Psoas muscle (tissue), 8 donors: ENCODE data around the gene EPX. TPM values are rescaled to one million over a fixed set of nuclear protein-coding genes. Genes with fewer than 3 reads are reported as not detected.
A peak's percentile ranks its signal among the peaks of the same experiment; 100 is the strongest.

Source experiments
- ATAC-seq, 4 donors: fragments of 200-7000 bp; cut with Tn5 transposase; one replicate each; pipeline ENCODE4 v1.9.1; 2020; ENCODE audit warnings: moderate library complexity in 3 of 4, mild to moderate bottlenecking in 2 of 4
- DNase-seq, 2 donors: peaks; one replicate each; pipeline ENCODE4 v3.0.0-alpha.2; 2020
- H3K27ac ChIP-seq: fragments of 200-600 bp; one replicate; pipeline ENCODE4 v1.8.0; 2022
- H3K27me3 ChIP-seq, 3 donors: fragments of 200-600 bp in 1 of 3; one replicate each; pipeline versions ENCODE4 v1.6.1 to v1.8.0; 2013 to 2022; ENCODE audit warnings: low read length in 2 of 3, mild to moderate bottlenecking in 2 of 3, moderate library complexity in 1 of 3; ENCODE audit not compliant: insufficient read depth in 3 of 3
- H3K36me3 ChIP-seq, 2 donors: fragments of 200-600 bp in 1 of 2; one replicate each; pipeline versions ENCODE4 v1.6.1 to v1.8.0; 2013 to 2022; ENCODE audit warnings: low read depth in 1 of 2, mild to moderate bottlenecking in 1 of 2, moderate library complexity in 1 of 2; ENCODE audit not compliant: insufficient read depth in 1 of 2
- H3K4me1 ChIP-seq: fragments of 200-600 bp; one replicate; pipeline ENCODE4 v1.8.0; 2022
- H3K4me3 ChIP-seq: fragments of 200-600 bp; one replicate; pipeline ENCODE4 v1.8.0; 2022; ENCODE audit warnings: mild to moderate bottlenecking
- H3K9me3 ChIP-seq: fragments of 200-600 bp; one replicate; pipeline ENCODE4 v1.8.0; 2022
- CTCF ChIP-seq: fragments of 200-600 bp; IDR thresholded peaks from one replicate; pipeline ENCODE4 v1.8.0; 2022; ENCODE audit warnings: antibody characterized with exemption
- WGBS, 3 donors: extraction: QIAGEN DNeasy Blood & Tissue Kit; methylation state at CpG; one replicate each; pipeline versions ENCODE4 v1.1.6 to v1.1.7; 2013; 5-methylcytosine and 5-hydroxymethylcytosine counted together
- intact Hi-C, 2 donors: fragments of 100-400 bp; cut with DNase I; formaldehyde crosslinking; loops; one replicate each; pipeline versions ENCODE4 v1.11.0 to v1.14.2; 2022
- polyA plus RNA-seq, 3 donors: library from polyadenylated mRNA; stranded (reverse); fragments of 200-250 nt; gene quantifications; one replicate each; pipeline ENCODE4 v1.2.3, GENCODE V29; 2013
- total RNA-seq, 4 donors: library from RNA; stranded (reverse); fragmentation: NEBNext Ultra II Directional in 2 of 4; extraction: Animal tissue kit (Norgen Biotek cat#: 25700) in 2 of 4; gene quantifications; one replicate each; pipeline versions ENCODE4 v1.2.1 to v1.2.4, GENCODE V29; 2021 to 2023
- donor health status: healthy with polysubstance abuse.
- donor health status: DM: no; HTN: no; CAD: no; lungs with moderate emphysema.
- donor health status: Bipolar disorder and iron deficiency.
- donor health status: healthy.
- donor health status: DM: yes; HTN: yes; CAD: no.
- donor health status: DM: no; HTN: no; CAD: no.
- donor health status: DM: no; HTN: no; CAD: no.
- donor health status: DM: yes; HTN: yes; CAD: no.

EPX gene
- total and polyA plus RNA-seq, 7 donors = 0.12 TPM; not detected in 6

GRCh38 chr17:58215685-58216084 lies 23.2 kb downstream of the EPX start:
- H3K27ac ChIP-seq = no peak overlapping the region
- H3K27me3 ChIP-seq = no peaks in the 10 kb centered on the region
- intact Hi-C loops = loop anchor here in 1 of 2 donors (1.0 kb wide), 1 partner anchor 34 kb away; no protein-coding TSS in a partner anchor
- ATAC-seq = no peak
- DNase-seq = no peak
- no peak for TF ChIP-seq CTCF
- no peak overlapping the region for H3K4me3 ChIP-seq
- H3K4me1 ChIP-seq = no peaks in the 10 kb centered on the region
- H3K9me3 ChIP-seq = no peaks in the 10 kb centered on the region
- peaks cover 4 to 69% of the 10 kb centered on the region in 2 donors for H3K36me3 ChIP-seq

GRCh38 chr17:58217766-58218165 lies 25.2 kb downstream of the EPX start:
- TF ChIP-seq CTCF = no peak

GRCh38 chr17:58219007-58219788 lies 26.7 kb downstream of the EPX start, which contains the start of gene MKS1:
Gene MKS1, minus strand, starts transcription at chr17:58219255. Its CDS starts 25 bp downstream, at chr17:58219230.
- Histone ChIP-seq H3K9me3 (no peaks in the 10 kb centered on the region), H3K36me3 (peaks cover 0 to 33% of the 10 kb centered on the region in 2 donors), H3K4me3 (peak within 1 kb of the TSS; percentile 85), H3K27me3 (no peaks in the 10 kb centered on the region), H3K27ac (peak within 1 kb of the TSS; percentile 78), H3K4me1 (no peaks in the 10 kb centered on the region)
- ATAC-seq = peak; percentile 100
- peak; percentile 96 to 98 for DNase-seq
- 1 to 3% (median 1%) methylated on average over 47 to 56 of the region's 56 CpGs for WGBS, 3 donors
- TF ChIP-seq CTCF = peak; percentile 76
- intact Hi-C loops = no loop called here

More at GRCh38 chr17:58217766-58218165, 25.2 kb downstream of the EPX start:
- Histone ChIP-seq H3K27me3 (no peaks in the 10 kb centered on the region), H3K27ac (no peak overlapping the region), H3K9me3 (no peaks in the 10 kb centered on the region), H3K4me3 (no peak overlapping the region), H3K36me3 (peaks cover 3 to 48% of the 10 kb centered on the region in 2 donors), H3K4me1 (no peaks in the 10 kb centered on the region)
- WGBS, 3 donors = 78 to 96% (median 87%) methylated on average over 3 of the region's 3 CpGs
- intact Hi-C loops = no loop called here
- no peak for DNase-seq
- no peak for ATAC-seq

- DNase-seq = no peak
- H3K4me1 ChIP-seq = no peaks in the 10 kb centered on the region
- peaks cover 0 to 28% of the 10 kb centered on the region in 2 donors for H3K36me3 ChIP-seq
- ATAC-seq = no peak
- H3K9me3 ChIP-seq = no peaks in the 10 kb centered on the region
- H3K4me3 ChIP-seq = peak overlapping the region; percentile 85
- no peak for TF ChIP-seq CTCF
- peak overlapping the region; percentile 78 for H3K27ac ChIP-seq
- H3K27me3 ChIP-seq = no peaks in the 10 kb centered on the region
- 39 to 47% (median 40%) methylated on average over 7 of the region's 7 CpGs for WGBS, 3 donors
- intact Hi-C loops = no loop called here
Observed at GRCh38 chr17:58219789-58220183, 27.3 kb downstream of the EPX start.
